ENCODE measurements around the gene FZD10.

FZD10 gene

GRCh38 chr12:130213249-130213648 is 51.0 kb downstream of the FZD10 start:
- no peak for TF ChIP-seq CTCF (IDR thresholded peaks at IDR 0.05; ENCODE audit: borderline replicate concordance, control extremely low read depth, extremely low read depth, insufficient read depth, missing control alignments)
- no peak for DNase-seq (ENCODE audit: low spot score)
- in situ Hi-C loops (cut with MboI; ENCODE audit: low sequenced_read_pairs, unreplicated experiment): no loop called here

GRCh38 chr12:130214686-130215395 is 52.6 kb downstream of the FZD10 start:
- in situ Hi-C loops (cut with MboI; ENCODE audit: low sequenced_read_pairs, unreplicated experiment): no loop called here
- DNase-seq (ENCODE audit: low spot score): no peak
- no peak for TF ChIP-seq CTCF (IDR thresholded peaks at IDR 0.05; ENCODE audit: borderline replicate concordance, control extremely low read depth, extremely low read depth, insufficient read depth, missing control alignments)

All from GM13976 (cell line).